Keratinocyte (primary cell): ENCODE measurements around the gene CAPN5. TPM values are rescaled to one million over a fixed set of nuclear protein-coding genes. Genes with fewer than 3 reads are reported as not detected.

Experiments used
- DNase-seq: peaks from one replicate; pipeline ENCODE4 v3.0.0-alpha.2; 2011; ENCODE audit warnings: low read depth, missing footprints, low spot score
- FAIRE-seq: peaks from 2 replicates; lab custom pipeline; 2011; peaks lifted over from hg19 to GRCh38; lab: Jason Lieb, UNC
- H2AFZ ChIP-seq: 2 replicates; pipeline ENCODE4 v1.6.0; 2012; ENCODE audit warnings: low read length, control low read depth, inconsistent platforms; ENCODE audit not compliant: control insufficient read depth
- H3K27ac ChIP-seq: 2 replicates; pipeline ENCODE4 v1.5.1; 2011; ENCODE audit warnings: low read length; ENCODE audit not compliant: control insufficient read depth, insufficient read depth
- H3K27me3 ChIP-seq: 3 replicates; pipeline ENCODE4 v1.6.0; 2011; ENCODE audit warnings: low read length; ENCODE audit not compliant: control insufficient read depth, insufficient read depth; ENCODE audit errors: extremely low read depth
- H3K36me3 ChIP-seq, 2 experiments: 2 replicates in 1 of 2; 3 replicates in 1 of 2; pipeline ENCODE4 v1.5.1; 2011; ENCODE audit warnings: low read length in 2 of 2, mild to moderate bottlenecking in 1 of 2; ENCODE audit not compliant: control insufficient read depth in 2 of 2, insufficient read depth in 2 of 2; ENCODE audit errors: extremely low read depth in 1 of 2
- H3K4me1 ChIP-seq: 3 replicates; pipeline ENCODE4 v1.5.1; 2011; ENCODE audit warnings: low read length; ENCODE audit not compliant: control insufficient read depth, insufficient read depth; ENCODE audit errors: extremely low read depth
- H3K4me2 ChIP-seq: 3 replicates; pipeline ENCODE4 v1.6.0; 2011; ENCODE audit warnings: low read depth, low read length; ENCODE audit not compliant: control insufficient read depth, insufficient read depth; ENCODE audit errors: extremely low read depth
- H3K4me3 ChIP-seq, 3 experiments: fragments of 200-600 bp in 1 of 3; sonication (generic) in 1 of 3; 2 replicates in 2 of 3; 3 replicates in 1 of 3; pipeline ENCODE4 v1.5.1; 2011 to 2016; ENCODE audit warnings: low read length in 3 of 3, mild to moderate bottlenecking in 3 of 3, control low read depth in 2 of 3, inconsistent platforms in 1 of 3, low read depth in 1 of 3, mixed read lengths in 1 of 3, mixed run types in 1 of 3, moderate library complexity in 1 of 3; ENCODE audit not compliant: control insufficient read depth in 2 of 3, insufficient read depth in 2 of 3; ENCODE audit errors: extremely low read depth in 1 of 3
- H3K79me2 ChIP-seq: 2 replicates; pipeline ENCODE4 v1.6.0; 2012; ENCODE audit warnings: low read length; ENCODE audit not compliant: control insufficient read depth, insufficient read depth
- H3K9ac ChIP-seq: 3 replicates; pipeline ENCODE4 v1.6.0; 2011; ENCODE audit warnings: low read length; ENCODE audit not compliant: control insufficient read depth, insufficient read depth; ENCODE audit errors: extremely low read depth
- H3K9me1 ChIP-seq: 3 replicates; pipeline ENCODE4 v1.6.0; 2011; ENCODE audit warnings: low read length; ENCODE audit not compliant: control insufficient read depth, insufficient read depth; ENCODE audit errors: extremely low read depth
- H3K9me3 ChIP-seq: 2 replicates; pipeline ENCODE4 v1.5.1; 2012; ENCODE audit warnings: low read depth, low read length; ENCODE audit not compliant: control insufficient read depth
- H4K20me1 ChIP-seq: 3 replicates; pipeline ENCODE4 v1.6.0; 2011; ENCODE audit warnings: low read length; ENCODE audit not compliant: control insufficient read depth, insufficient read depth; ENCODE audit errors: extremely low read depth
- CTCF ChIP-seq, 3 experiments: IDR thresholded peaks in 1 of 3; conservative IDR thresholded peaks in 1 of 3; optimal IDR thresholded peaks in 1 of 3; 2 replicates in 2 of 3; 3 replicates in 1 of 3; pipeline versions ENCODE3 to v1.5.1; 2011; ENCODE audit warnings: low read length in 3 of 3, mild to moderate bottlenecking in 3 of 3, moderate library complexity in 2 of 3, control low read depth in 1 of 3, inconsistent platforms in 1 of 3; ENCODE audit not compliant: insufficient read depth in 2 of 3; ENCODE audit errors: extremely low read depth in 1 of 3
- EZH2 ChIP-seq: IDR thresholded peaks from one replicate; pipeline ENCODE4 v1.6.1; 2012; ENCODE audit warnings: inconsistent platforms, mild to moderate bottlenecking, low read length, moderate library complexity
- dilution Hi-C: fragments of 300-500 bp; cut with MboI; formaldehyde crosslinking; loops from one replicate; pipeline ENCODE4 v1.7.0; 2020; ENCODE audit warnings: low sequenced_read_pairs; ENCODE audit not compliant: extremely low pct_ligation_motif_present
- polyA plus RNA-seq, 5 experiments: library from polyadenylated mRNA; depleted of rRNA in 3 of 5; stranded (reverse) in 3 of 5; stranded (forward) in 1 of 5; unstranded in 1 of 5; fragments of >200 nt; gene quantifications; 1 replicate in 1 of 5; 2 replicates in 3 of 5; 3 replicates in 1 of 5; pipeline versions ENCODE4 v1.2.1 to v1.2.3, GENCODE V29; 2011 to 2012; ENCODE audit warnings: missing spikeins in 2 of 5, low read depth in 1 of 5, low replicate concordance in 1 of 5

The CAPN5 gene
- polyA plus RNA-seq, 1 donor (not counting 4 experiments of a cell fraction or from before 2014, with no cell fraction given): 1.2 TPM

GRCh38 chr11:77135069-77135468 is 68.3 kb downstream of the CAPN5 start:
- no peaks in the 10 kb centered on the region for H4K20me1 ChIP-seq
- H3K4me1 ChIP-seq: no peaks in the 10 kb centered on the region
- no peak overlapping the region for H2AFZ ChIP-seq
- no peak overlapping the region for H3K4me3 ChIP-seq
- dilution Hi-C loops: no loop called here
- no peaks in the 10 kb centered on the region for H3K79me2 ChIP-seq
- no peak for TF ChIP-seq EZH2
- no peak for TF ChIP-seq CTCF (optimal IDR thresholded peaks at IDR 0.05 in 1 of 3, IDR thresholded peaks at IDR 0.05 in 1 of 3, conservative IDR thresholded peaks at IDR 0.05 in 1 of 3; ENCODE audit: extremely low read depth in 1 of 3, insufficient read depth in 2 of 3, low read length in 3 of 3)
- DNase-seq: no peak
- H3K27me3 ChIP-seq: peaks cover 23% of the 10 kb centered on the region
- no peaks in the 10 kb centered on the region for H3K9me1 ChIP-seq
- no peaks in the 10 kb centered on the region for H3K36me3 ChIP-seq
- no peak for FAIRE-seq
- no peak overlapping the region for H3K4me2 ChIP-seq
- H3K9me3 ChIP-seq: no peaks in the 10 kb centered on the region
- no peak overlapping the region for H3K9ac ChIP-seq
- H3K27ac ChIP-seq: no peak overlapping the region

GRCh38 chr11:77136074-77136473 is 69.3 kb downstream of the CAPN5 start:
- Histone ChIP-seq H3K9ac (no peak overlapping the region), H3K9me3 (no peaks in the 10 kb centered on the region), H3K9me1 (no peaks in the 10 kb centered on the region), H3K36me3 (no peaks in the 10 kb centered on the region), H3K79me2 (no peaks in the 10 kb centered on the region), H3K27me3 (peaks cover 23% of the 10 kb centered on the region), H3K4me1 (no peaks in the 10 kb centered on the region), H3K27ac (no peak overlapping the region), H3K4me3 (no peak overlapping the region), H2AFZ (no peak overlapping the region), H4K20me1 (no peaks in the 10 kb centered on the region), H3K4me2 (no peak overlapping the region)
- DNase-seq (no peak), FAIRE-seq (peak; percentile 67)
- TF ChIP-seq EZH2: no peak
- TF ChIP-seq CTCF (optimal IDR thresholded peaks at IDR 0.05 in 1 of 3, IDR thresholded peaks at IDR 0.05 in 1 of 3, conservative IDR thresholded peaks at IDR 0.05 in 1 of 3; ENCODE audit: extremely low read depth in 1 of 3, insufficient read depth in 2 of 3, low read length in 3 of 3): no peak
- dilution Hi-C loops: no loop called here
